ENCODE data around the gene SCML1. TPM values are rescaled to one million over a fixed set of nuclear protein-coding genes. Genes with fewer than 3 reads are reported as not detected.
"Not testable (repeated sequence)": the region's sequence is repeated elsewhere in the genome, so short reads cannot be mapped to it uniquely, and the experiment has no call there.

The SCML1 gene
- total RNA-seq, 1 donor from 2014 or later, result 3.7 TPM

DNA sequence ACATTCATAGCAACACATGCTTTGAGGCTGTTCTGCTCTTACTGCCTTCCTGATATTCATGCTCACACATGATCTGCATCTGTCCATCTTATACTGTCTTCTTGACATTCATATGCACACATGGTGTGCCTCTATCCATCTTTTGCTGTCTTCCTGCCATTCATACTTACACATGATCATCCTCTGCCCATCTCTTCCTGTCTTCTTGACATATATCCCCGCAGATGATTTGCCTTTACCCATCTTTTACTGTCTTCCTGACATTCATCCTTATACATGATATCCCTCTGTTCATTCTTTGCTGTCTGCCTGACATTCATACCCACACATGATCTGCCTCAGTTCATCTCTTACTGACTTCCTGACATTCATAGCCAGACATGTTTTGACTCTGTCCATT lies 36.8 kb downstream of the SCML1 start:
- Mint-ChIP-seq H3K4me1 (ENCODE audit: low read depth) (no peaks in the 10 kb centered on the region), H3K4me3 (ENCODE audit: low read depth) (no peak overlapping the region), H3K27me3 (no peaks in the 10 kb centered on the region), H3K27ac (no peak overlapping the region), H3K36me3 (ENCODE audit: insufficient read depth) (no peaks in the 10 kb centered on the region), H3K9me3 (ENCODE audit: low read depth) (peaks cover 5% of the 10 kb centered on the region)
- TF ChIP-seq, protein P1, sequence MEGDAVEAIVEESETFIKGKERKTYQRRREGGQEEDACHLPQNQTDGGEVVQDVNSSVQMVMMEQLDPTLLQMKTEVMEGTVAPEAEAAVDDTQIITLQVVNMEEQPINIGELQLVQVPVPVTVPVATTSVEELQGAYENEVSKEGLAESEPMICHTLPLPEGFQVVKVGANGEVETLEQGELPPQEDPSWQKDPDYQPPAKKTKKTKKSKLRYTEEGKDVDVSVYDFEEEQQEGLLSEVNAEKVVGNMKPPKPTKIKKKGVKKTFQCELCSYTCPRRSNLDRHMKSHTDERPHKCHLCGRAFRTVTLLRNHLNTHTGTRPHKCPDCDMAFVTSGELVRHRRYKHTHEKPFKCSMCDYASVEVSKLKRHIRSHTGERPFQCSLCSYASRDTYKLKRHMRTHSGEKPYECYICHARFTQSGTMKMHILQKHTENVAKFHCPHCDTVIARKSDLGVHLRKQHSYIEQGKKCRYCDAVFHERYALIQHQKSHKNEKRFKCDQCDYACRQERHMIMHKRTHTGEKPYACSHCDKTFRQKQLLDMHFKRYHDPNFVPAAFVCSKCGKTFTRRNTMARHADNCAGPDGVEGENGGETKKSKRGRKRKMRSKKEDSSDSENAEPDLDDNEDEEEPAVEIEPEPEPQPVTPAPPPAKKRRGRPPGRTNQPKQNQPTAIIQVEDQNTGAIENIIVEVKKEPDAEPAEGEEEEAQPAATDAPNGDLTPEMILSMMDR (IDR thresholded peaks at IDR 0.05; ENCODE audit: unreplicated experiment), result no peak
- DNase-seq (ENCODE audit: low spot score, unreplicated experiment), result no peak

DNA sequence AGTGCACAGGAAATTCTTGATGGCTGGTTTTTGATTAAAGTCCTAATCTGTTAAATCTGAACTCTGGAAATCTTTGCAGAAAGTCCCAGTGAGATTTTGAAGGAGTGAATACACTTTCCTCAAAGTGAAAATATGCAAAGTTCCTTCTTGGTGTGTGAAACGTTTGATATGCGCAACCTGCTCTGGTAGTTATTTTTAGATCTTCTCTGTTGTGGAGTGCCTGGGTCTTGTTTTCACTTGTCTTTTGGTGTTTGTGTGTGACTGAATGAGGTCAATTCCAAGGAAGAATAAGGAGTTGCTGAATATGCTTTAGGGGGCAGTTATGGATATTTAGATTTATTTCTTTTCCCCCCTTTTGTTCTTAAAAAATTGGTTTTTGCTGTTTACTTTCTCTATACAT lies 41.7 kb downstream of the SCML1 start:
- TF ChIP-seq, protein P1 (IDR thresholded peaks at IDR 0.05; ENCODE audit: unreplicated experiment), result no peak
- no peaks in the 10 kb centered on the region for H3K36me3 Mint-ChIP-seq (ENCODE audit: insufficient read depth)
- no peak overlapping the region for H3K4me3 Mint-ChIP-seq (ENCODE audit: low read depth)
- DNase-seq (ENCODE audit: low spot score, unreplicated experiment), result no peak
- H3K9me3 Mint-ChIP-seq (ENCODE audit: low read depth), result peaks cover 16% of the 10 kb centered on the region
- H3K4me1 Mint-ChIP-seq (ENCODE audit: low read depth), result no peaks in the 10 kb centered on the region
- no peaks in the 10 kb centered on the region for H3K27me3 Mint-ChIP-seq
- no peak overlapping the region for H3K27ac Mint-ChIP-seq

DNA sequence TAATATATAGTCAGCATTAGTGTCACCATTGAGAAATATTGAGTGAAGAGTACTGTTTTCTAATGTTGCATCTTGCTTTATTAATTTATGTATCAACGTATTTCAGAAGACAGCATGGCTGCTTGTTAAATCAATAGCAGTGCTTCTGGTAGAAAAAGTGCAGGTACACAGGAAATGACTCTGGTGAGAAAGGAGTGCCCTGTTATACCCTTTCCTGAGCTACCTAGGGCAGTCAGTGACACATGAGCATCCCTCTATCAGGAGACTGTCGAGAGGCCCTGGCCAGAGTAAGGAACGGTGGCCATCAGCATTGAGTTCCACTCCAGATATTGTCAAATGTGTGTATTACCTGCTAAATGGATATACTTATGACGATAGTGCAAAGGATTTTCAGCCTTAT lies 42.1 kb downstream of the SCML1 start:
- Mint-ChIP-seq H3K36me3 (ENCODE audit: insufficient read depth) (no peaks in the 10 kb centered on the region), H3K4me1 (ENCODE audit: low read depth) (no peaks in the 10 kb centered on the region), H3K27ac (no peak overlapping the region), H3K9me3 (ENCODE audit: low read depth) (peaks cover 16% of the 10 kb centered on the region), H3K4me3 (ENCODE audit: low read depth) (no peak overlapping the region), H3K27me3 (no peaks in the 10 kb centered on the region)
- TF ChIP-seq, protein P1 (IDR thresholded peaks at IDR 0.05; ENCODE audit: unreplicated experiment), result no peak
- DNase-seq (ENCODE audit: low spot score, unreplicated experiment), result no peak

DNA sequence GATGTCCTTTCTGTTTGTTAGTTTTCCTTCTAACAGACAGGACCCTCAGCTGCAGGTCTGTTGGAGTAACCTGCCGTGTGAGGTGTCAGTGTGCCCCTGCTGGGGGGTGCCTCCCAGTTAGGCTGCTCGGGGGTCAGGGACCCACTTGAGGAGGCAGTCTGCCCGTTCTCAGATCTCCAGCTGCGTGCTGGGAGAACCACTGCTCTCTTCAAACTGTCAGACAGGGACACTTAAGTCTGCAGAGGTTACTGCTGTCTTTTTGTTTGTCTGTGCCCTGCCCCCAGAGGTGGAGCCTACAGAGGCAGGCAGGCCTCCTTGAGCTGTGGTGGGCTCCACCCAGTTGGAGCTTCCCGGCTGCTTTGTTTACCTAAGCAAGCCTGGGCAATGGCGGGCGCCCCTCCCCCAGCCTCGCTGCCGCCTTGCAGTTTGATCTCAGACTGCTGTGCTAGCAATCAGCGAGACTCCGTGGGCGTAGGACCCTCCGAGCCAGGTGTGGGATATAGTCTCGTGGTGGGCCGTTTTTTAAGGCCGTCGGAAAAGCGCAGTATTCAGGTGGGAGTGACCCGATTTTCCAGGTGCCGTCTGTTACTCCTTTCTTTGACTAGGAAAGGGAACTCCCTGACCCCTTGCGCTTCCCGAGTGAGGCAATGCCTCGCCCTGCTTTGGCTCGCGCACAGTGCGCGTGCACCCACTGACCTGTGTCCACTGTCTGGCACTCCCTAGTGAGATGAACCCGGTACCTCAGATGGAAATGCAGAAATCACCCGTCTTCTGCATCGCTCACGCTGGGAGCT lies 49.5 kb downstream of the SCML1 start:
- not testable (repeated sequence) for DNase-seq (ENCODE audit: low spot score, unreplicated experiment); H3K36me3 Mint-ChIP-seq (ENCODE audit: insufficient read depth); H3K27ac Mint-ChIP-seq; H3K27me3 Mint-ChIP-seq; H3K4me1 Mint-ChIP-seq (ENCODE audit: low read depth)
- Mint-ChIP-seq H3K9me3 (ENCODE audit: low read depth) (peaks cover 16% of the 10 kb centered on the region), H3K4me3 (ENCODE audit: low read depth) (peak overlapping the region; percentile 51)

DNA sequence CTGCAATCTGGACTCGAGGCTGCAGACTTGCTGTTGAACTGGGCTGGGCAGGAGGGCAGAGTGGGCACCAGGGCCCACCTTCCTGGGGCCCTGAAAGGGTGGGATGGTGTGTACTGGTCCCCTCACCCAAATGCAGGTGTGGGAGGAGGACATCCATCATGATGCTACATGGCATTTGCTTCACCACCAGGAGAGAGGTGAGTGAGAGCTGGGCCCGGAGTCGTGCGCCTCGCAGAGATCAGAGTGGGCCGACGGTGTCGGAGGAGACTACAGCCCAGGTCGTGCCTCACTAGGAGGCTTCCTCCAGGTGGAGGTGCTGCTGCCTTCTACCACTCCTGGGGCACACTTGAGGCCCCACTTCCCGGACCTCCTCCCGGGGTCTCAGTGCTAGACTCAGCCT lies 50.3 kb downstream of the SCML1 start:
- no peaks in the 10 kb centered on the region for H3K4me1 Mint-ChIP-seq (ENCODE audit: low read depth)
- peaks cover 4% of the 10 kb centered on the region for H3K27me3 Mint-ChIP-seq
- H3K27ac Mint-ChIP-seq, result no peak overlapping the region
- H3K9me3 Mint-ChIP-seq (ENCODE audit: low read depth), result peaks cover 18% of the 10 kb centered on the region
- H3K36me3 Mint-ChIP-seq (ENCODE audit: insufficient read depth), result peaks cover 2% of the 10 kb centered on the region
- DNase-seq (ENCODE audit: low spot score, unreplicated experiment), result no peak
- TF ChIP-seq, protein P1 (IDR thresholded peaks at IDR 0.05; ENCODE audit: unreplicated experiment), result no peak
- H3K4me3 Mint-ChIP-seq (ENCODE audit: low read depth), result no peak overlapping the region

DNA sequence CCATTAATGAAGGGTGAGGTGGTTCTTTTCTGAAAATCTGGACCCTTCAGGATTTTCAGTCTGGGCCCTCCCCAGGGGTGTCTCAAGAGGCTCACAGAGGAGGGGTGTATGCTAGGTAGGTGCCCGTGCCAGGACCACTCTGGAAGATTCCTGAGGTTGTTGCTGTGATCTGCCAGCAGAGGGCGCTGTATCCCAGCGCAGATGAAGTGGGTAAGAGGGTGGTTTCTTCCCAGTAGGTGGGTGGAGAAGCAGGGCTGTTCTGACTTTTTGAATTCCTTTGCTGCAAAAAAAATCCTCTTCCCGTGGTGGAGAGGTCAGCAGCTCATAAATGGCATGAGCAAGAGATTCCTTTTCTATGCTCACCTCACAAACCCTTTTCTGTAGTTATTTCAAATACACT lies 51.1 kb downstream of the SCML1 start:
- Mint-ChIP-seq H3K27me3 (peaks cover 4% of the 10 kb centered on the region), H3K4me3 (ENCODE audit: low read depth) (no peak overlapping the region), H3K9me3 (ENCODE audit: low read depth) (peaks cover 18% of the 10 kb centered on the region), H3K36me3 (ENCODE audit: insufficient read depth) (peaks cover 2% of the 10 kb centered on the region), H3K27ac (no peak overlapping the region), H3K4me1 (ENCODE audit: low read depth) (no peaks in the 10 kb centered on the region)
- DNase-seq (ENCODE audit: low spot score, unreplicated experiment), result no peak
- TF ChIP-seq, protein P1 (IDR thresholded peaks at IDR 0.05; ENCODE audit: unreplicated experiment), result peak; percentile 64

Measured in progenitor cell of endocrine pancreas (in vitro differentiated cells).